ENCODE data around the gene GGA3.

Gene GGA3

DNA sequence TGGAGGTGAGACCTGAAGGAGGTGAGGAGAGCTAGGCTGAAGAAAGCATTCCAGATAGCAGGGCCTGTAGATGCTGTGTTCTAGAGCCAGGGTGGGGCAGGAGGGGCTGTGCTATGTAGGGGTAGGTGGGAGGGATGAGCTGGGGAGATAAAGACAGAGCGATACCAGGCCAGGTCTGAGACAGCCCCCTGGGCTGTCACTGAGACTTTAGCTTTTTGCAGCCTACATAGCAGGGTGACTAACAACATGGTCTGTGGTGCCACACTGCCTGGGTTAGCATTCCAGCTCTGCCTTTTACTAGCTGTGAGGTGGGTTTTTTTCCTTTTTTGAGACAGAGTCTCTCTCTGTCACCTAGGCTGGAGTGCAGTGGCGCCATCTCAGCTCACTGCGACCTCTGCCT lies 41.6 kb downstream of the GGA3 start:
- Histone ChIP-seq H3K9ac (ENCODE audit: low read depth, low read length) (no peak overlapping the region), H3K9me3 (ENCODE audit: insufficient read depth, low read length, severe bottlenecking) (no peaks in the 10 kb centered on the region), H3K4me2 (ENCODE audit: insufficient read depth, low read length) (no peak overlapping the region), H4K20me1 (ENCODE audit: insufficient read depth, low read length) (no peaks in the 10 kb centered on the region), H2AFZ (ENCODE audit: low read depth, low read length) (no peak overlapping the region), H3K4me1 (ENCODE audit: insufficient read depth, low read length) (no peaks in the 10 kb centered on the region), H3K4me3 (ENCODE audit: low read depth in 1 of 2, low read length in 2 of 2) (no peak overlapping the region), H3K27me3 (ENCODE audit: insufficient read depth, low read length, poor library complexity) (no peaks in the 10 kb centered on the region), H3K36me3 (ENCODE audit: insufficient read depth, low read length) (peaks cover 83% of the 10 kb centered on the region), H3K27ac (ENCODE audit: low read length) (no peak overlapping the region), H3K79me2 (ENCODE audit: insufficient read depth, low read length) (peaks cover 16% of the 10 kb centered on the region; the same call in 1 of the 2 replicates)
- TF ChIP-seq EZH2 (IDR thresholded peaks at IDR 0.05; ENCODE audit: borderline replicate concordance, low read depth, low read length, severe bottlenecking), result no peak
- DNase-seq (no peak), ATAC-seq (ENCODE audit: insufficient read depth, low read depth) (no peak)

DNA sequence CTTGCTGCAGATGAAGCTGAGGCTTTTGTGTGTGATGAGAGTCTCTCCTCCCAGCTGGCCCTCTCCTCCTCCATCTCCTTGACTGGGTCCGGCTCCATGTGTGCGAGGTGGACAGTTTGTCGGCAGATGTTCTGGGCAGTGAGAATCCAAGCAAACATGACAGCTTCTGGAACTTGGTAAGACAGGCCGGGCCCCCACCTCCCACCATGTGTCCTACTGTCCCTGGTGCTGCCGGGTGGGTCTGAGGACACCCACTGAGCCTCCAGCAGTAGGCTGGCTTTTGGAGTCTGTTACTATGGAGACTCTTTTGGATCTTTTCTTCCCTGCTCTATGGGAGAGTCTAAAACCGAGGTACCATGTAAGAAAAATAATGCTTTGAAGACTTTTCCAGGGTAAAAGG lies 43.3 kb downstream of the GGA3 start:
- Histone ChIP-seq H3K4me2 (ENCODE audit: insufficient read depth, low read length) (no peak overlapping the region), H3K36me3 (ENCODE audit: insufficient read depth, low read length) (peaks cover 87% of the 10 kb centered on the region), H3K79me2 (ENCODE audit: insufficient read depth, low read length) (peaks cover 17% of the 10 kb centered on the region; the same call in 1 of the 2 replicates), H3K4me3 (ENCODE audit: low read depth in 1 of 2, low read length in 2 of 2) (no peak overlapping the region), H3K9ac (ENCODE audit: low read depth, low read length) (no peak overlapping the region), H3K27me3 (ENCODE audit: insufficient read depth, low read length, poor library complexity) (no peaks in the 10 kb centered on the region), H3K9me3 (ENCODE audit: insufficient read depth, low read length, severe bottlenecking) (no peaks in the 10 kb centered on the region), H2AFZ (ENCODE audit: low read depth, low read length) (no peak overlapping the region), H3K4me1 (ENCODE audit: insufficient read depth, low read length) (no peaks in the 10 kb centered on the region), H3K27ac (ENCODE audit: low read length) (no peak overlapping the region), H4K20me1 (ENCODE audit: insufficient read depth, low read length) (no peaks in the 10 kb centered on the region)
- DNase-seq (no peak), ATAC-seq (ENCODE audit: insufficient read depth, low read depth) (no peak)
- no peak for TF ChIP-seq EZH2 (IDR thresholded peaks at IDR 0.05; ENCODE audit: borderline replicate concordance, low read depth, low read length, severe bottlenecking)
- TF ChIP-seq, protein P1, sequence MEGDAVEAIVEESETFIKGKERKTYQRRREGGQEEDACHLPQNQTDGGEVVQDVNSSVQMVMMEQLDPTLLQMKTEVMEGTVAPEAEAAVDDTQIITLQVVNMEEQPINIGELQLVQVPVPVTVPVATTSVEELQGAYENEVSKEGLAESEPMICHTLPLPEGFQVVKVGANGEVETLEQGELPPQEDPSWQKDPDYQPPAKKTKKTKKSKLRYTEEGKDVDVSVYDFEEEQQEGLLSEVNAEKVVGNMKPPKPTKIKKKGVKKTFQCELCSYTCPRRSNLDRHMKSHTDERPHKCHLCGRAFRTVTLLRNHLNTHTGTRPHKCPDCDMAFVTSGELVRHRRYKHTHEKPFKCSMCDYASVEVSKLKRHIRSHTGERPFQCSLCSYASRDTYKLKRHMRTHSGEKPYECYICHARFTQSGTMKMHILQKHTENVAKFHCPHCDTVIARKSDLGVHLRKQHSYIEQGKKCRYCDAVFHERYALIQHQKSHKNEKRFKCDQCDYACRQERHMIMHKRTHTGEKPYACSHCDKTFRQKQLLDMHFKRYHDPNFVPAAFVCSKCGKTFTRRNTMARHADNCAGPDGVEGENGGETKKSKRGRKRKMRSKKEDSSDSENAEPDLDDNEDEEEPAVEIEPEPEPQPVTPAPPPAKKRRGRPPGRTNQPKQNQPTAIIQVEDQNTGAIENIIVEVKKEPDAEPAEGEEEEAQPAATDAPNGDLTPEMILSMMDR (IDR thresholded peaks at IDR 0.05; ENCODE audit: borderline replicate concordance, extremely low read depth, low read length, poor library complexity, severe bottlenecking), result no peak

DNA sequence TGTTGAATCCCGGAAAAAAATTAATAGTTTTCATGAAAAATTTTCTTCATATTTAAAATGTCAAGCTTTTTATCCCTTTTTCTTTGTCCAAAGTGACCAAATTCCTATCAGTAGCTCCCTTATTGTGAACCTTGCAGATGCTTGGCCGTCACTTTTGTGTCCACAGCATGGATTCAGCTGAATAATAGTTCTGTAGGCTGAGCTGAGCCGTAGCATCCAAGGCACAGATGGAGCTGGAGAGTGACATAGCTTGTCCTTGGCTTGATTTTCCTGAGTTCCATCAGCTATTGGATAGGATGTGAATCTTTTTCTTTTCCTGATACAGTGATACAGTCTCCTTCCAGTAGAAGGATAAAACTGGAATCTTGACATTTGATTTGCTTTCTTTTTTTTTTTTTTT lies 52.3 kb downstream of the GGA3 start:
- no peak for ATAC-seq (ENCODE audit: insufficient read depth, low read depth)

DNA sequence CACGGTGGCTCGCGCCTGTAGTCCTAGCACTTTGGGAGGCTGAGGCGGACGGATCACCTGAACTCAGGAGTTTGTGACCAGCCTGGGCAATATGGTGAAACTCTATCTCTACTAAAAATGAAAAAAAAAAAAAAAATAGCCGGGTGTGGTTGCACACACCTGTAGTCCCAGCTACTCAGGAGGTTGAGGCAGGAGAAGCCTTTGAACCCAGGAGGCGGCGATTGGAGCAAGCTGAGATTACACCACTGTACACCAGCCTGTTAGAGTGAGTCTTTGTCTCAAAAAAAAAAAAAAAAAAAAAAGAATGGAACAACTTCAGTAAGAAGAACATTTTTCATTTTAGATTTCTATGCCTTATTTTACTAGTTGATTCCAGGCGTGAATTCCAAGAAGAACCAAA lies 53.2 kb downstream of the GGA3 start:
- Histone ChIP-seq H2AFZ (ENCODE audit: low read depth, low read length) (no peak overlapping the region), H3K9ac (ENCODE audit: low read depth, low read length) (no peak overlapping the region), H3K79me2 (ENCODE audit: insufficient read depth, low read length) (peaks cover 77% of the 10 kb centered on the region), H3K9me3 (ENCODE audit: insufficient read depth, low read length, severe bottlenecking) (no peaks in the 10 kb centered on the region), H3K4me1 (ENCODE audit: insufficient read depth, low read length) (peaks cover 28% of the 10 kb centered on the region), H3K36me3 (ENCODE audit: insufficient read depth, low read length) (peaks cover 48% of the 10 kb centered on the region), H3K27ac (ENCODE audit: low read length) (no peak overlapping the region), H3K27me3 (ENCODE audit: insufficient read depth, low read length, poor library complexity) (no peaks in the 10 kb centered on the region), H3K4me3 (ENCODE audit: low read depth in 1 of 2, low read length in 2 of 2) (no peak overlapping the region; a peak in 1 of 4 replicates), H4K20me1 (ENCODE audit: insufficient read depth, low read length) (peaks cover 4% of the 10 kb centered on the region; the same call in 1 of the 2 replicates), H3K4me2 (ENCODE audit: insufficient read depth, low read length) (peak overlapping the region; percentile 77)
- no peak for TF ChIP-seq EZH2 (IDR thresholded peaks at IDR 0.05; ENCODE audit: borderline replicate concordance, low read depth, low read length, severe bottlenecking)
- TF ChIP-seq, protein P1 (IDR thresholded peaks at IDR 0.05; ENCODE audit: borderline replicate concordance, extremely low read depth, low read length, poor library complexity, severe bottlenecking), result no peak
- no peak for DNase-seq
- no peak for ATAC-seq (ENCODE audit: insufficient read depth, low read depth)

More for the DNA sequence above, 52.3 kb downstream of the GGA3 start:
- Histone ChIP-seq H3K36me3 (ENCODE audit: insufficient read depth, low read length) (peaks cover 55% of the 10 kb centered on the region), H3K4me1 (ENCODE audit: insufficient read depth, low read length) (peaks cover 26% of the 10 kb centered on the region), H3K79me2 (ENCODE audit: insufficient read depth, low read length) (peaks cover 75% of the 10 kb centered on the region), H2AFZ (ENCODE audit: low read depth, low read length) (no peak overlapping the region), H4K20me1 (ENCODE audit: insufficient read depth, low read length) (peaks cover 4% of the 10 kb centered on the region; the same call in 1 of the 2 replicates), H3K9me3 (ENCODE audit: insufficient read depth, low read length, severe bottlenecking) (no peaks in the 10 kb centered on the region), H3K27ac (ENCODE audit: low read length) (no peak overlapping the region), H3K27me3 (ENCODE audit: insufficient read depth, low read length, poor library complexity) (no peaks in the 10 kb centered on the region), H3K9ac (ENCODE audit: low read depth, low read length) (no peak overlapping the region), H3K4me3 (ENCODE audit: low read depth in 1 of 2, low read length in 2 of 2) (no peak overlapping the region), H3K4me2 (ENCODE audit: insufficient read depth, low read length) (peak overlapping the region; percentile 31; the same call in 1 of the 2 replicates)
- TF ChIP-seq EZH2 (IDR thresholded peaks at IDR 0.05; ENCODE audit: borderline replicate concordance, low read depth, low read length, severe bottlenecking), result no peak
- TF ChIP-seq, protein P1 (IDR thresholded peaks at IDR 0.05; ENCODE audit: borderline replicate concordance, extremely low read depth, low read length, poor library complexity, severe bottlenecking), result no peak
- no peak for DNase-seq
